ENCODE measurements around the gene NAP1L1.
"Not testable (repeated sequence)": the region's sequence is repeated elsewhere in the genome, so short reads cannot be mapped to it uniquely, and the experiment has no call there.

NAP1L1 gene

GRCh38 chr12:75990189-75990912, 94.1 kb downstream of the NAP1L1 start:
- no peak for DNase-seq (ENCODE audit: low read depth)

GRCh38 chr12:75987709-75988108, 96.8 kb downstream of the NAP1L1 start:
- DNase-seq (ENCODE audit: low read depth), result not testable (repeated sequence)

Data from HS-5 (cell line).